ENCODE data around the gene YIPF4.
"Not testable (repeated sequence)": the region's sequence is repeated elsewhere in the genome, so short reads cannot be mapped to it uniquely, and the experiment has no call there.

The YIPF4 gene

GRCh38 chr2:32277674-32278477 is at the start of gene YIPF4:
YIPF4 (plus strand) TSS chr2:32277904; CDS start chr2:32278156, 252 bp downstream.
- peak; percentile 88 for DNase-seq

GRCh38 chr2:32228181-32228580 is 49.5 kb upstream of the YIPF4 start:
- no peak for DNase-seq

GRCh38 chr2:32229635-32230034 is 48.1 kb upstream of the YIPF4 start:
- no peak for DNase-seq

- no peak for DNase-seq
These were observed 45.7 kb upstream of the YIPF4 start for GRCh38 chr2:32231959-32232358.

GRCh38 chr2:32235315-32235714 is 42.4 kb upstream of the YIPF4 start:
- DNase-seq: no peak

- DNase-seq: no peak
These were observed 40.2 kb upstream of the YIPF4 start for GRCh38 chr2:32237488-32237887.

GRCh38 chr2:32237996-32238395 is 39.7 kb upstream of the YIPF4 start:
- no peak for DNase-seq

GRCh38 chr2:32242331-32242730 is 35.4 kb upstream of the YIPF4 start:
- no peak for DNase-seq

GRCh38 chr2:32246911-32247310 is 30.8 kb upstream of the YIPF4 start:
- DNase-seq: no peak

GRCh38 chr2:32248299-32248698 is 29.4 kb upstream of the YIPF4 start:
- DNase-seq: no peak

GRCh38 chr2:32249731-32250236 is 27.9 kb upstream of the YIPF4 start:
- no peak for DNase-seq

- no peak for DNase-seq
These were observed 27.4 kb upstream of the YIPF4 start for GRCh38 chr2:32250290-32250689.

- DNase-seq: no peak
These were observed 19.5 kb upstream of the YIPF4 start for GRCh38 chr2:32258242-32258641.

- no peak for DNase-seq
These were observed 17.3 kb upstream of the YIPF4 start for GRCh38 chr2:32260376-32260775.

GRCh38 chr2:32262105-32262504 is 15.6 kb upstream of the YIPF4 start:
- no peak for DNase-seq

- no peak for DNase-seq
These were observed 13.1 kb upstream of the YIPF4 start, which contains the start of gene NLRC4 for GRCh38 chr2:32264422-32265105. NLRC4 (minus strand) TSS chr2:32264886; CDS start chr2:32256775, 8,111 bp downstream.

- DNase-seq: no peak
These were observed 6.6 kb upstream of the YIPF4 start for GRCh38 chr2:32271063-32271462.

GRCh38 chr2:32272279-32272678 is 5.4 kb upstream of the YIPF4 start:
- DNase-seq: no peak

- no peak for DNase-seq
These were observed 3.4 kb upstream of the YIPF4 start for GRCh38 chr2:32274289-32274688.

- DNase-seq: not testable (repeated sequence)
These were observed 1.9 kb upstream of the YIPF4 start for GRCh38 chr2:32275790-32276189.

GRCh38 chr2:32277363-32277673 is 386 bp upstream of the YIPF4 start:
- DNase-seq: no peak

- DNase-seq: no peak
These were observed 762 bp downstream of the YIPF4 start for GRCh38 chr2:32278478-32278853.

GRCh38 chr2:32284321-32284720 is 6.6 kb downstream of the YIPF4 start:
- DNase-seq: no peak

All from activated CD4-positive, alpha-beta T cell treated with anti-CD3 and anti-CD28 coated beads for 48 hours (primary cell).